HS-27A (cell line): Measurements from ENCODE around the gene TNFAIP1.
"Not testable (repeated sequence)": the region's sequence is repeated elsewhere in the genome, so short reads cannot be mapped to it uniquely, and the experiment has no call there.

Source experiments
- DNase-seq: peaks from one replicate; pipeline ENCODE4 v3.0.0-alpha.2; 2012; ENCODE audit warnings: low read depth, missing footprints

TNFAIP1 gene, protein sequence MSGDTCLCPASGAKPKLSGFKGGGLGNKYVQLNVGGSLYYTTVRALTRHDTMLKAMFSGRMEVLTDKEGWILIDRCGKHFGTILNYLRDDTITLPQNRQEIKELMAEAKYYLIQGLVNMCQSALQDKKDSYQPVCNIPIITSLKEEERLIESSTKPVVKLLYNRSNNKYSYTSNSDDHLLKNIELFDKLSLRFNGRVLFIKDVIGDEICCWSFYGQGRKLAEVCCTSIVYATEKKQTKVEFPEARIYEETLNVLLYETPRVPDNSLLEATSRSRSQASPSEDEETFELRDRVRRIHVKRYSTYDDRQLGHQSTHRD

GRCh38 chr17:28335201-28335958, at the start of gene TNFAIP1, which contains the start of gene IFT20:
Gene TNFAIP1, plus strand, starts transcription at chr17:28335761. Its CDS starts 3,761 bp downstream, at chr17:28339522.
Gene IFT20, minus strand, starts transcription at chr17:28335472. Its CDS starts 3,487 bp downstream, at chr17:28331985.
- peak; percentile 90 for DNase-seq

DNA sequence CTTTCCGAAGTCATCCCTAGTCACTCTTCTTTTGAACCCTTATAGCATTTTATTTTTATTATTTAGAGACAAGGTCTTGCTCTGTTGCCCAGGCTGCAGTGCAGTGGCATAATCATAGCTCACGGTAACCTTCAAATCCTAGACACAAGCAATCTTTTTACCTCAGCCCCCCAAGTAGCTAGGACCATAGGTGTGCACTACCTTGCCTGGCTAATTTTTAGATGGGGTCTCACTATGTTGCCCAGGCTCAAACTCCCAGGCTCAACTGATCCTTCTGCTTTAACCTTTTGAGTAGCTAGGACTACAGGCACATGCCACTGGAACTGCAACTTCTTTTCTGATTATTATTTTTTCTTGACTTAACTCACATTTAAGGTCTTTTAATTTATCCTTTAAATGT, 49.6 kb upstream of the TNFAIP1 start:
- no peak for DNase-seq

GRCh38 chr17:28290703-28291102, 44.9 kb upstream of the TNFAIP1 start:
- no peak for DNase-seq

- no peak for DNase-seq
Measured at GRCh38 chr17:28291780-28292330, 43.7 kb upstream of the TNFAIP1 start.

GRCh38 chr17:28292878-28293277, 42.7 kb upstream of the TNFAIP1 start:
- not testable (repeated sequence) for DNase-seq

- DNase-seq, result no peak
Measured at GRCh38 chr17:28293994-28294393, 41.6 kb upstream of the TNFAIP1 start.

- DNase-seq, result no peak
Measured at GRCh38 chr17:28295677-28296578, 39.6 kb upstream of the TNFAIP1 start.

DNA sequence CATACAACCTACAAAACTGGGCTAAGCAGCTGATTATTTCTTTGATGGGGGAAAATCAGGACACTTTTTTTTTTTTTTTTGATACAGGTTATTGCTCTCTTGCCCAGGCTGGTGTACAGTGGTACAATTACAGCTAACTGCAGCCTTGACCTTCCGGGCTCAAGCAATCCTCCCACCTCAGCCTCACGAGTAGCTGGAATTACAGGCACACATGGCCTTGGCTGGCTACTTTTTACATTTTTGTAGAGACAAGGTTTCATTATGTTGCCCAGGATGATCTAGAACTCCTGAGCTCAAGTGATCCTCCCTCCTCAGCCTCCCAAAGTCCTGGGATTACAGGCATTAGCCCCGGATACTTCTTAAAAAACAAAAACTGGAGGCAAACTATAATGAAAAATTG, 37.1 kb upstream of the TNFAIP1 start:
- DNase-seq, result no peak

DNA sequence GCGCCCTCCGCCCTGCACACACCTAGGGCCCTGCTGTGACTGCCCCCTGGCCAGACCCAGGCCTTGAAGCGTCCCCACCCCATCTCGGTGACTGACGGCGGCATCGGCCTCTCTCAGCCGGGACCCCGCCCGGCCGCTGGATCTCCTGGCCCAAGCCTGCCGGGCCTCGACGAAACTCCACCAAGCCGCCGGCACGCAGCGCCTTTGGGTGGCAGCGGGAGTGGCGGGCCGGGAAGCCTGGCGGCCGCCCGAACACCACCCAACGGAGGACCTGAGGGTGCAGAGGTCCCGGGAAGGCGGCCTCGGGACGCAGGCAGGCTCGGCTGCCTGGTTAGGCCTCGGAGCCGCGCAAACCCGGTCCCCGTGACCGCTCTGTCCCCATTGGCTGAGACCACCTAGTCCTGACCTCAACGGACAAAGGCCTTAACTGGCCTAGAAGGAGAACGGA, 28.6 kb upstream of the TNFAIP1 start:
- DNase-seq, result no peak

- no peak for DNase-seq
Measured at GRCh38 chr17:28313841-28314240, 21.7 kb upstream of the TNFAIP1 start.

- DNase-seq, result no peak
Measured at GRCh38 chr17:28315846-28316705, 19.5 kb upstream of the TNFAIP1 start.

- no peak for DNase-seq
Measured at GRCh38 chr17:28317099-28317965, 18.2 kb upstream of the TNFAIP1 start.

GRCh38 chr17:28317966-28318758, 17.4 kb upstream of the TNFAIP1 start:
- DNase-seq, result no peak

- peak; percentile 76 for DNase-seq
Measured at GRCh38 chr17:28318759-28319597, 16.6 kb upstream of the TNFAIP1 start, which contains the start of gene TMEM97. Gene TMEM97, plus strand, starts transcription at chr17:28319200. Its CDS starts 40 bp downstream, at chr17:28319240.

GRCh38 chr17:28319598-28319935, 16.0 kb upstream of the TNFAIP1 start:
- DNase-seq, result no peak

DNA sequence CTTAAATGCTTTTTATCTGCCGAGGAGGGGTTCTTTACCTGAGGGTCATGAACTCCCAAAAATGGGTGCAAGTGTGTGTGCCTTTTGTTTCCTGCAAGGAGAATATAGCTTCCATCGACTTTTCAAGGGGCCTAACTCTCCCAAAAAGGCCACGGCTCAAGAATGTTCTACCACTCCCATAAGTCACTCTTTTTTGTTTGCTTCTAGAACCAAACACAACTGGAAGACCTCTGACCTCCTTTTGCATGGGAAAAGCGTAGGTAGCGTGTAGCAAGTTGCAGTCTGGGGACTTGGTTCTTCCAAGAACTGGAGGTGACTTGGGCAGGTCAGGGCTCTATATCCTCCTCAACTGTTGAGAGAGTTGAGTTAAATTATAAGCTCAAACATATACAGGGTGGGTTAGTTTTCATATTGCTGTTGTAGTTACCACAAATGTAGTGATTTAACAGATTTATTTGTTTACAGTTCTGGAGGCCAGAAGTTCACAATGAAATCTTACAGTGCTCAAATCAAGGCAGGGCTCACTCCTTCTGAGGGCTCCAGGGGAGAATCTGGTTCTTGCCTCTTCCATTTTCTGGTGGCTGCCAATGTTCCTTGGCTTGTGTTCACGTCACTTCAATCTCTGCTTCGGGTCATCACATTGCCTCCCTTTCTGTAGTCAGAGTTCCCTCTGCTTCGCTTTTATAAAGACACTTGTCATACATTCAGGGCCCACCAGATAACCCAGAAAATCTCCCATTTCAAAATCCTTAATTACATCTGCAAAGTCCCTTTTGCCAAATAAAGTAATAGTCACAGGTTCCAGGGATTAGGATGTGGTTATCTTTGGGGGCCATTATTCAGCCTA, 15.1 kb upstream of the TNFAIP1 start:
- no peak for DNase-seq

GRCh38 chr17:28324267-28324745, 11.3 kb upstream of the TNFAIP1 start:
- no peak for DNase-seq
